ENCODE data around the gene WWOX. TPM values are rescaled to one million over a fixed set of nuclear protein-coding genes. Genes with fewer than 3 reads are reported as not detected.
"Not testable (repeated sequence)": the region's sequence is repeated elsewhere in the genome, so short reads cannot be mapped to it uniquely, and the experiment has no call there.

The WWOX gene
- 10 to 100 TPM; 33.8 to 82.5 TPM for total RNA-seq

DNA sequence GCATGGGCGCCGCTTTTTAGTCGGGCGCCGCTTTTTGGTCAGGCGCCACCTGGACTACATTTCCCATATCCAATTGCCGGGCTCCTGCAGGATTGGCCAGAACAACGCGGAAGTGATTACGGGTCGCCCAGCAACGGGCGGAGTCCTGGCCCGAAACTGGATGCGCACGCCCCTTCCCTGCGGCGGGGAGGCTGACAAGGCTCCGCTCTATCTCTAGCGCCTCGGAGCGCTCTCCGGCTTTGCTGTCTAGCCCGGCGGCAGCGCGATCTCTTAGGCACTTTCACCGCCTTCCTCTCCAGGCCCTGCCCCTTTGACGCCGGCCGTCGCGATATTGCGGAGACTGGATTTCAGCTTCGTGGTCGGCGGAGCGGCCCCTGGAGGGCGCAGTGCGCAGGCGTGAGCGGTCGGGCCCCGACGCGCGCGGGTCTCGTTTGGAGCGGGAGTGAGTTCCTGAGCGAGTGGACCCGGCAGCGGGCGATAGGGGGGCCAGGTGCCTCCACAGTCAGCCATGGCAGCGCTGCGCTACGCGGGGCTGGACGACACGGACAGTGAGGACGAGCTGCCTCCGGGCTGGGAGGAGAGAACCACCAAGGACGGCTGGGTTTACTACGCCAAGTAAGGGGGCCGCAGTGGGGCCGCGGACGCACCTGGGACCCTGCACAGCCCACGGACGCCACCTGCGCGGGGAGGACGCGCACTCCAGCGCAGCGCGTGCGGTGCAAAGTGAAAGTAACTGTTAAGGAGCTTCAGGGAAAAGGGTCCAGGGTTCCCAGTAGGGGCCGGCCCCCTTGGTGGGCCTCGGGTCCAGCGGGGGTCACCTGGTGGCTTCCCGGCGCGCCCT is at the start of gene WWOX:
Gene WWOX, plus strand, starts transcription at position 384 of the 841 bp plus-strand sequence.
- DNase-seq (ENCODE audit: low spot score): peak; percentile 90
- H3K36me3 ChIP-seq: no peaks in the 10 kb centered on the region
- peak; percentile 87 for ATAC-seq (ENCODE audit: insufficient number of reproducible peaks, low FRiP score, low read depth)
- TF ChIP-seq, protein P1, sequence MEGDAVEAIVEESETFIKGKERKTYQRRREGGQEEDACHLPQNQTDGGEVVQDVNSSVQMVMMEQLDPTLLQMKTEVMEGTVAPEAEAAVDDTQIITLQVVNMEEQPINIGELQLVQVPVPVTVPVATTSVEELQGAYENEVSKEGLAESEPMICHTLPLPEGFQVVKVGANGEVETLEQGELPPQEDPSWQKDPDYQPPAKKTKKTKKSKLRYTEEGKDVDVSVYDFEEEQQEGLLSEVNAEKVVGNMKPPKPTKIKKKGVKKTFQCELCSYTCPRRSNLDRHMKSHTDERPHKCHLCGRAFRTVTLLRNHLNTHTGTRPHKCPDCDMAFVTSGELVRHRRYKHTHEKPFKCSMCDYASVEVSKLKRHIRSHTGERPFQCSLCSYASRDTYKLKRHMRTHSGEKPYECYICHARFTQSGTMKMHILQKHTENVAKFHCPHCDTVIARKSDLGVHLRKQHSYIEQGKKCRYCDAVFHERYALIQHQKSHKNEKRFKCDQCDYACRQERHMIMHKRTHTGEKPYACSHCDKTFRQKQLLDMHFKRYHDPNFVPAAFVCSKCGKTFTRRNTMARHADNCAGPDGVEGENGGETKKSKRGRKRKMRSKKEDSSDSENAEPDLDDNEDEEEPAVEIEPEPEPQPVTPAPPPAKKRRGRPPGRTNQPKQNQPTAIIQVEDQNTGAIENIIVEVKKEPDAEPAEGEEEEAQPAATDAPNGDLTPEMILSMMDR (IDR thresholded peaks at IDR 0.05): no peak
- H3K27me3 ChIP-seq (replicated peaks; ENCODE audit: insufficient read depth): no peaks in the 10 kb centered on the region
- peak within 1 kb of the TSS; percentile 86 for H3K27ac ChIP-seq
- H3K4me1 ChIP-seq (ENCODE audit: control insufficient read depth in 1 of 2, low read depth in 2 of 2): peaks cover 7 to 37% of the 10 kb centered on the region in 2 donors
- H3K9me3 ChIP-seq: no peaks in the 10 kb centered on the region
- peak within 1 kb of the TSS; percentile 91 for H3K4me3 ChIP-seq

DNA sequence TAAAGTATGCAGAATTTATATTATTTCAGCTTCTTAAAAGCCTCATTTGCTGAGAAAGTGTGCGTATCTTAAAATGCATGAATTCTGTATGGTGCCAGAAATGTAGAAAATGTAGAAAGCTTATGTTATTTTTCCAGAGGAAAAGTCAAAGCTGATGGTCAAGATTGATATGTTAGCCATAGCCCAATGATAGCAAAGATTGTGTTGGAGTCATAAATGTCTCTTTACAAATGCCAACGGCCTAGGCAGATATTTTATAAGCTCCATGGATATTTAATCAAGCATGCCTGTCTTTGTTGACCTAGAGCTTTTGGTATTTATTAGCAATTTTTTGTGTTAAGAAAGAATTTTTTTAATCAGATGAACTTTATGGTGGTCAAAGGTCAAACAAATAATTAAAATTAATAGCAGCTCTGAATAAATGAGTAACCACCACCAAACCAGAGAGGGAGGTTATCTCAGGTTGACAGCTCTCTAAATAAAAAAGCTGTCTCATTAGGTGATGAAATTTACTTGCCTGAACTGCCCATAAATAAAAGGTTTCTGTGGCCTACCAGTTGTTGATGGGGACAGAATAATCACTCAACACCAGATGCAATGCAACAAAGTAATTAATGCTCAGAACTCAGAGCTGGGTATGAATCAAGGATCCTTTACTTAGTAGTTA is 48.6 kb upstream of the WWOX start:
- no peak overlapping the region for H3K4me3 ChIP-seq
- no peaks in the 10 kb centered on the region for H3K9me3 ChIP-seq
- H3K4me1 ChIP-seq (ENCODE audit: control insufficient read depth in 1 of 2, low read depth in 2 of 2): peaks cover 0 to under 1% of the 10 kb centered on the region in 2 donors
- no peak for DNase-seq (ENCODE audit: low spot score)
- H3K27ac ChIP-seq: no peak overlapping the region
- no peak for ATAC-seq (ENCODE audit: insufficient number of reproducible peaks, low FRiP score, low read depth)
- TF ChIP-seq, protein P1 (IDR thresholded peaks at IDR 0.05): no peak
- H3K27me3 ChIP-seq (replicated peaks; ENCODE audit: insufficient read depth): no peaks in the 10 kb centered on the region
- H3K36me3 ChIP-seq: no peaks in the 10 kb centered on the region

DNA sequence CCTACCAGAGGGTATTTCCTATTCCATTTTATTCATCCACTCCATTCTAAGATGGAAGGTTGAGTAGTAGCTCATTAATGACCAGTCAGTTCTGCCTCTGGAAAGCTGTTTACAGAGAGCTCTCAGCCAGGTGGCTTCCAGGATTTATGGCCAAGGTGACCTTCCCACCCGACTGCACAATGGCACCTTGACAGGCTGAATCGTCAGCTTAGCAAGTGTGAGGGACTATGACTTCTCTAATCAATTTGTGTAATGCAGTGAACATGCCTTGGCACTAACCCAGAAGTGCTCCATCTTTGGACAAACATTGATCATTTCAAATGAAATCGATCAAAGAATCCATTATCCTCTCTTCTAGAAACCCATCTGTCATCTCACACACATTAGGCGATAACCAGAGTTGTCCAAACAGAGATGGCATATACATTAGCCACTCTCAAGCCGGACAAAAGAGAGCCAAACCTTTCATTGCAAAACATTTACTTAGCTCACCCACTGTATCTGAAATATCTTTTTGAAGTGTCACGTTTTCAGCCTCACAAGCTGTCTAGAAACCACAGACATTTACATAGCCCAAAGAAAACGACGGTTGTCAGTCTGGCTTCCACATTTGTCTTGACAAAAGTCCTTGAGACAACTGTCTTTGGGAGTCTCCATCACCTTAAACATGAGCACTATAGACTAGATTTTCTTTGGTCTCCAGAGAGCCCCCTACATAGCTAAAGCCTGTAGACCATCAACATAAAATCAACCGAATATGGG is 41.5 kb upstream of the WWOX start:
- H3K4me1 ChIP-seq (ENCODE audit: control insufficient read depth in 1 of 2, low read depth in 2 of 2): no peaks in the 10 kb centered on the region
- no peak overlapping the region for H3K4me3 ChIP-seq
- ATAC-seq (ENCODE audit: insufficient number of reproducible peaks, low FRiP score, low read depth): no peak
- H3K36me3 ChIP-seq: no peaks in the 10 kb centered on the region
- no peak overlapping the region for H3K27ac ChIP-seq
- H3K27me3 ChIP-seq (replicated peaks; ENCODE audit: insufficient read depth): no peaks in the 10 kb centered on the region
- TF ChIP-seq, protein P1 (IDR thresholded peaks at IDR 0.05): no peak
- no peaks in the 10 kb centered on the region for H3K9me3 ChIP-seq
- no peak for DNase-seq (ENCODE audit: low spot score)

DNA sequence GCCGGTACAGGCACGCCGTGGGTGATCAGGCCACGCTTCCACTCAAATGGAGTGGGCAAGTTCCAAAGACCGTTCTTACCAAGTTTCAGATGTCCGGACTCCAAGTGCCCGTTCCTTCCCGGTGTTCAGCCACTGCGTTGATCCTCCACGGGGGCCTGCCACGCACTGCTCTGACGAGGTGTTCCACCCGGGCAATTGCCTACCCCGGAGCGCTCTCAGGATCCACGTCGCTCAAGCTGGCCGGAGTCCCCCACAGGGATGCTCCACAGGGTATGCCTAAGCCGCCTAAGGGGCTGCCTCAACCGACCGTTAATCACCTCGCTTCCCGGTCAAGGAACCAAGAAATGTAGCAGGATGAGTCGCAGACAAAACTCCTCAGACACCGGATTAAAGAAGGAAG is 39.6 kb upstream of the WWOX start:
- ATAC-seq (ENCODE audit: insufficient number of reproducible peaks, low FRiP score, low read depth); H3K4me3 ChIP-seq; H3K27ac ChIP-seq; H3K4me1 ChIP-seq (ENCODE audit: control insufficient read depth in 1 of 2, low read depth in 2 of 2); H3K36me3 ChIP-seq; H3K9me3 ChIP-seq; DNase-seq (ENCODE audit: low spot score); H3K27me3 ChIP-seq (replicated peaks; ENCODE audit: insufficient read depth): not testable (repeated sequence)

DNA sequence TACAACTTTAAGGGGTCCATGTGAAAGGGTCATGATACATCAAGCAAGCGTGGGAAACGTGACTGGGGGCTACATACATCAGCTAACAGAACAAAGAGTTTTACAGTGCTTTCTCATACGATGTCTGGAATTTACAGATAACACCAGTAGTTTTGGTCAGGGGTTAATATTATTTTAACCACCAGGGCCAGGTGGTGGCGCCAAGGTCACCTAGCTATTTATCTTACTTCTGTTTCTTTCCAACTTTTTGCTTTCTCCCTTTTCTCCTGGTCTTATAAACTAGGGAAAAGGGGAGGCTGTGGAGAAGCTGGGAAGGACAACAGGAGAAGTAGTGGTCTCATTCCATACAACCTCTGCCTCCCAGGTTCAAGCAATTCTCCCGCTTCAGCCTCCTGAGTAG is 39.2 kb upstream of the WWOX start:
- no peaks in the 10 kb centered on the region for H3K9me3 ChIP-seq
- no peak for ATAC-seq (ENCODE audit: insufficient number of reproducible peaks, low FRiP score, low read depth)

More for the DNA sequence above, 39.2 kb upstream of the WWOX start:
- TF ChIP-seq, protein P1 (IDR thresholded peaks at IDR 0.05): no peak
- Histone ChIP-seq H3K4me1 (ENCODE audit: control insufficient read depth in 1 of 2, low read depth in 2 of 2) (peaks cover 0 to 8% of the 10 kb centered on the region in 2 donors), H3K4me3 (no peak overlapping the region), H3K27ac (no peak overlapping the region), H3K27me3 (replicated peaks; ENCODE audit: insufficient read depth) (no peaks in the 10 kb centered on the region), H3K36me3 (no peaks in the 10 kb centered on the region)
- DNase-seq (ENCODE audit: low spot score): no peak
